ENCODE results near the gene TNFRSF11A. TPM values are rescaled to one million over a fixed set of nuclear protein-coding genes. Genes with fewer than 3 reads are reported as not detected.

TNFRSF11A gene
- 0.16 and 0.23 TPM in 2 replicates for total RNA-seq

DNA sequence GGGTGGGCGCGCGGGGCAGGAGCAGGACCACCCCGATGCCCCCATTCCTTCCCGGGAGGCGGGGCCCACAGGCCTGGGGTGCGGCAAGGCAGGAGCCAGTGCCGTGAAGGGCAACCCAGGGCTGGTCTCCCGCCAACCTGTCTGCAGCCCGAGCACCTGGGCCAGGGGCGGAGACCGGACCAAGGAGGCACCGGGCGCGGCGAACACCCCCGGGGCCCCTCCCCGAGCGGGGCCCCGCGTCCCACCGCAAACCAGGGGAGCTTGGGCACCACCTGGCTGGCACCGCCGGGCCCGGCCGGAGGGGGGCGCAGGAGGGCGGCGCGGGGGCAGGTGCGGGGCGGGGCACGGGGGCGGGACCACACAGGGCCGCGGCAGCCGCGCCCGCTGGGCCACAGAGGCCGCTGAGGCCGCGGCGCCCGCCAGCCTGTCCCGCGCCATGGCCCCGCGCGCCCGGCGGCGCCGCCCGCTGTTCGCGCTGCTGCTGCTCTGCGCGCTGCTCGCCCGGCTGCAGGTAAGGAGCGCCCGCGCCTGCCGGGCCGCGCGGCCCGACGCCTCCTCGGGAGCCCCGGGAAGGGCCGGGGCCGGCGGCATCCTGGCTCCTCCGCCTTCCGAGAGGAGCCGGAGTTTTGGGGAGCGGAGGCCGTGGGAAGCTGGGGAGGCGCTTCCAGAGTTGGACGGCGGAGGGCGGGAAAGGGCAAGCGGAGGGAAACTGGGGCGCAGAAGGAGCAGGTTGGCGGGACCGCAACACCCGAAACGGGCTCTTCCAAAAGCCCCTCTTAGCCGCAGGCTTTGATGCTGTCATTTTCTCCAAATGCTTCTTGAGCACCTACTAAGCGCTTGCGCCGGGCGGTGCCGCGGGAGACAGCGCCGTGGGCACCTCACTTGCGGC lies at the start of gene TNFRSF11A:
Gene TNFRSF11A, plus strand, starts transcription at position 394 of the 889 bp plus-strand sequence. Its CDS starts 43 bp downstream, at position 437.

Other genes starting within 250 kb of the TNFRSF11A start
- 17.3 and 23.3 TPM in 2 replicates for gene PIGN, start 138.3 kb upstream of the TNFRSF11A start, total RNA-seq
- 6.4 and 14.2 TPM in 2 replicates for gene RELCH, start 138.1 kb upstream of the TNFRSF11A start, total RNA-seq
- 7.3 and 9.2 TPM in 2 replicates for gene ZCCHC2, start 197.7 kb downstream of the TNFRSF11A start, total RNA-seq

Data from hair follicular keratinocyte (primary cell).